ENCODE results near the gene MAP4K4. TPM values are rescaled to one million over a fixed set of nuclear protein-coding genes. Genes with fewer than 3 reads are reported as not detected.

Gene MAP4K4
- total and polyA plus RNA-seq, 4 donors: 19.7 to 91.7 (median 54.0) TPM

GRCh38 chr2:101718993-101719571 lies 21.6 kb downstream of the MAP4K4 start:
- Histone ChIP-seq H3K27me3 (ENCODE audit: control insufficient read depth in 3 of 3, insufficient read depth in 3 of 3, low read length in 2 of 3) (no peaks in the 10 kb centered on the region), H3K4me1 (ENCODE audit: control insufficient read depth in 5 of 5, insufficient read depth in 5 of 5, low read length in 5 of 5) (peaks cover 6 to 57% (median 12%) of the 10 kb centered on the region in 5 donors), H3K27ac (ENCODE audit: low read depth in 1 of 2, low read length in 1 of 2) (no peak overlapping the region), H3K4me3 (no peak overlapping the region), H3K9ac (ENCODE audit: insufficient read depth in 1 of 2, low read length in 2 of 2) (no peak overlapping the region), H3K9me3 (ENCODE audit: control insufficient read depth in 4 of 4, insufficient read depth in 3 of 4, low read length in 3 of 4) (no peaks in the 10 kb centered on the region), H3K36me3 (ENCODE audit: control insufficient read depth in 4 of 4, insufficient read depth in 4 of 4, low read length in 4 of 4) (peaks cover 0 to 3% (median 0%) of the 10 kb centered on the region in 4 donors)
- no peak for DNase-seq
- no peak for ATAC-seq (ENCODE audit: insufficient read depth, low FRiP score)
- WGBS, 2 donors: 87 to 97% methylated on average over 1 of the region's 1 CpG
- no peak for TF ChIP-seq CTCF (IDR thresholded peaks at IDR 0.05; ENCODE audit: control extremely low read depth, extremely low read depth)

GRCh38 chr2:101720732-101721131 lies 23.2 kb downstream of the MAP4K4 start:
- Histone ChIP-seq H3K27me3 (ENCODE audit: control insufficient read depth in 3 of 3, insufficient read depth in 3 of 3, low read length in 2 of 3) (no peaks in the 10 kb centered on the region), H3K9ac (ENCODE audit: insufficient read depth in 1 of 2, low read length in 2 of 2) (no peak overlapping the region), H3K27ac (ENCODE audit: low read depth in 1 of 2, low read length in 1 of 2) (no peak overlapping the region), H3K4me1 (ENCODE audit: control insufficient read depth in 5 of 5, insufficient read depth in 5 of 5, low read length in 5 of 5) (peaks cover 10 to 62% (median 12%) of the 10 kb centered on the region in 5 donors), H3K9me3 (ENCODE audit: control insufficient read depth in 4 of 4, insufficient read depth in 3 of 4, low read length in 3 of 4) (no peaks in the 10 kb centered on the region), H3K4me3 (no peak overlapping the region), H3K36me3 (ENCODE audit: control insufficient read depth in 4 of 4, insufficient read depth in 4 of 4, low read length in 4 of 4) (peaks cover 0 to 3% (median 1%) of the 10 kb centered on the region in 4 donors)
- ATAC-seq (ENCODE audit: insufficient read depth, low FRiP score) (no peak), DNase-seq (no peak)
- TF ChIP-seq CTCF (IDR thresholded peaks at IDR 0.05; ENCODE audit: control extremely low read depth, extremely low read depth): no peak
- WGBS, 2 donors: 96 to 98% methylated on average over 1 of the region's 1 CpG

GRCh38 chr2:101722864-101723263 lies 25.4 kb downstream of the MAP4K4 start:
- peak overlapping the region in 1 of 2 donors; percentile 28 for H3K27ac ChIP-seq (ENCODE audit: low read depth in 1 of 2, low read length in 1 of 2)
- no peak overlapping the region for H3K4me3 ChIP-seq
- DNase-seq: no peak
- peaks cover 5 to 57% (median 12%) of the 10 kb centered on the region in 5 donors for H3K4me1 ChIP-seq (ENCODE audit: control insufficient read depth in 5 of 5, insufficient read depth in 5 of 5, low read length in 5 of 5)
- peaks cover 0 to 3% (median 0%) of the 10 kb centered on the region in 4 donors for H3K36me3 ChIP-seq (ENCODE audit: control insufficient read depth in 4 of 4, insufficient read depth in 4 of 4, low read length in 4 of 4)
- ATAC-seq (ENCODE audit: insufficient read depth, low FRiP score): no peak
- no peak overlapping the region for H3K9ac ChIP-seq (ENCODE audit: insufficient read depth in 1 of 2, low read length in 2 of 2)
- H3K27me3 ChIP-seq (ENCODE audit: control insufficient read depth in 3 of 3, insufficient read depth in 3 of 3, low read length in 2 of 3): no peaks in the 10 kb centered on the region
- TF ChIP-seq CTCF (IDR thresholded peaks at IDR 0.05; ENCODE audit: control extremely low read depth, extremely low read depth): no peak
- 17 to 54% methylated on average over 4 of the region's 4 CpGs for WGBS, 2 donors
- H3K9me3 ChIP-seq (ENCODE audit: control insufficient read depth in 4 of 4, insufficient read depth in 3 of 4, low read length in 3 of 4): no peaks in the 10 kb centered on the region

Measured in lung (tissue), 12 donors.